ENCODE data around the gene MRC1.

Gene MRC1

DNA sequence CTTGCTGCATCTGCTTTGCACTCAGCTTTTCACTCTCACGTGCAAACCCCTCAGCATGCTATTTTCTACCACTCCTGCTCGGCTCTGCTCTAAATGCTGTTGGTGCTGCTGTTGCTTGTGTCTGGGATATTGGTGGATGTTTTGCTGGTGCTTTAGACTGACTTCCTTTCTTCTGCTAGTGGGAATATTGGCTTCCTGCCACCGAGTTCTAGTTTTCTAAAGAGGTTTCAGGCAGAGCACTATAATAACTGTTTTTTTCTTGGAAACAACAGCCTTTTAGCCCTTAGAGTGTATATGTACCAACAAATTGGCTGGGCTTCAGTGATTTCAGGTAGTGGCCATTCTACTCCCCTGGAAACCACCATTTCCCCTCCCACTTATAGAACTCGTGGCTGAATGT, 29.4 kb upstream of the MRC1 start:
- H3K4me3 ChIP-seq (ENCODE audit: low read depth, low read length), result no peak overlapping the region
- DNase-seq (ENCODE audit: low read depth), result no peak
- TF ChIP-seq, protein P1, sequence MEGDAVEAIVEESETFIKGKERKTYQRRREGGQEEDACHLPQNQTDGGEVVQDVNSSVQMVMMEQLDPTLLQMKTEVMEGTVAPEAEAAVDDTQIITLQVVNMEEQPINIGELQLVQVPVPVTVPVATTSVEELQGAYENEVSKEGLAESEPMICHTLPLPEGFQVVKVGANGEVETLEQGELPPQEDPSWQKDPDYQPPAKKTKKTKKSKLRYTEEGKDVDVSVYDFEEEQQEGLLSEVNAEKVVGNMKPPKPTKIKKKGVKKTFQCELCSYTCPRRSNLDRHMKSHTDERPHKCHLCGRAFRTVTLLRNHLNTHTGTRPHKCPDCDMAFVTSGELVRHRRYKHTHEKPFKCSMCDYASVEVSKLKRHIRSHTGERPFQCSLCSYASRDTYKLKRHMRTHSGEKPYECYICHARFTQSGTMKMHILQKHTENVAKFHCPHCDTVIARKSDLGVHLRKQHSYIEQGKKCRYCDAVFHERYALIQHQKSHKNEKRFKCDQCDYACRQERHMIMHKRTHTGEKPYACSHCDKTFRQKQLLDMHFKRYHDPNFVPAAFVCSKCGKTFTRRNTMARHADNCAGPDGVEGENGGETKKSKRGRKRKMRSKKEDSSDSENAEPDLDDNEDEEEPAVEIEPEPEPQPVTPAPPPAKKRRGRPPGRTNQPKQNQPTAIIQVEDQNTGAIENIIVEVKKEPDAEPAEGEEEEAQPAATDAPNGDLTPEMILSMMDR (IDR thresholded peaks at IDR 0.05; ENCODE audit: low read depth, low read length, missing control alignments), result no peak

DNA sequence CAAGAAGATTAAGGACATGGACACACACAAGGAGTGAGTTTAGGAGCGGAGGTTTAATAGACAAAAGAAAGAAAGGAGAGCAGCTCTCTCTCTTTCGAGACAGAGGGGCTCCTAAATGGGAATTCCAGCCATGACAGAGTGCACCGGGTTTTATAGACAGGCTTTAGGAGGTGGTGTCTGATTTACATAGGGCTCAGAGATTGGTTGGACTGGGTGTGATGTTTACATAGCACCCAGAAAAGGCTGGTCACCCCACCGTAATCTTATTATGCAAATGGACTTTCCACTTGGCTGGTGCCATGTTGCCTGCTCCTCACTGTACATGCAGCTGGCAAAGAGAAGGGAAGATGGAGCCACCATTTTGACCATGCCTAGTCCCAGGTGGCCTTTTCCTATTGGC, 28.4 kb upstream of the MRC1 start:
- no peak overlapping the region for H3K4me3 ChIP-seq (ENCODE audit: low read depth, low read length)
- DNase-seq (ENCODE audit: low read depth), result no peak
- TF ChIP-seq, protein P1 (IDR thresholded peaks at IDR 0.05; ENCODE audit: low read depth, low read length, missing control alignments), result no peak

DNA sequence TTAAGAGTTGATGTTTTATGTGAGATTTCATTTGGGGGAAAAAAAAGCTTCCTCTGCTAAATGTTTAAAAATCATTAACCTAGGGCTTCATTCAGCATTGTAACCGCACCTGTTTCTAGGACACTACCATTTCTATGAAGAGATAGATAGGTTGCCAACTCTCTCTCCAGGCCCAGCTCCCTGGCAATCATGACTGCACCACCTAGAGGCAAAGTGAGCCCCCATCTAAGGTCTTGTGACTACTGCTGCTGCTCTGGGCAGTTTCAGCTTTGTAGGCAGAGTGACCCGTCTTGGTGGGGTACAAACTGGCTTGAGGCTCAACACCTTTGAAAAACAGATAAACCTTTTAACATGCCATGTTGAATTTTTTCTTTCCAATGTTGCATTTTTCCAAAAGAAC, 27.3 kb upstream of the MRC1 start:
- no peak for DNase-seq (ENCODE audit: low read depth)
- no peak overlapping the region for H3K4me3 ChIP-seq (ENCODE audit: low read depth, low read length)
- TF ChIP-seq, protein P1 (IDR thresholded peaks at IDR 0.05; ENCODE audit: low read depth, low read length, missing control alignments), result no peak

DNA sequence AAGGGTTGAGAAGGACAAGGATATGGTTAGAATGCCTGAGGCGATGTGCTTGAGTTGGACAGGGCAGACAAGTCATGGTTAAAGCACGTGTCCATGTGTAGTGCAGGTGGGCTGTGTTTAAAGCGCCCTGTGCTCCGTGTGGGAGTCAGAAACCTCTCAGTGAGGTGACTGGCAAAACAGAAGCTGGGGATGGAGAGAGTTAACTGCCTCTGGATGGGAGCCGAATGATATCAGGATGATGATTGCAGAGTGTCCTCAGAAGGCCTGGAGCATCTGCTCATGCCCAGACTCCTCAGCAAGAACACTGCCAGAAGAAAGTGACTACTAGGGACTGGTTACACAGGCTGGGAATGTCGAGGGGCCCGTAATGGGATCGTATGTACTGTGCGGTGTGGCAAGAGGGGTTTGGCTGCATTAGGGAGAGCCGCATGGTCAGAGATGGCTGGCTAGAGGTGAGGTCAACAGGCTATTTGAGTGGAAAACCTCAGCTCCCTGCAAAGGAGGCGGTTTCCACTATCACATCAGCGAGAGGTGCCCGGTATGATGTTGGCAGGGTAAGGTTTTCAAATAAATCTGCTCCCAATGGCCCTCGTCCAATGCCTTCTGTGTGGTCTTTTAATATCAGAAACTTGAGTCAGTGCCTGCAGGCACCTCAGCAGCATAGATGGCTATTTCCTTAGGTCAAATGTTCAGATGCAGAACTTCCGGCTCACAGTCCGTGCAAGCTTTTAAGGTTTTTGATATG, 26.1 kb upstream of the MRC1 start:
- TF ChIP-seq, protein P1 (IDR thresholded peaks at IDR 0.05; ENCODE audit: low read depth, low read length, missing control alignments), result no peak
- no peak overlapping the region for H3K4me3 ChIP-seq (ENCODE audit: low read depth, low read length)
- DNase-seq (ENCODE audit: low read depth), result no peak

DNA sequence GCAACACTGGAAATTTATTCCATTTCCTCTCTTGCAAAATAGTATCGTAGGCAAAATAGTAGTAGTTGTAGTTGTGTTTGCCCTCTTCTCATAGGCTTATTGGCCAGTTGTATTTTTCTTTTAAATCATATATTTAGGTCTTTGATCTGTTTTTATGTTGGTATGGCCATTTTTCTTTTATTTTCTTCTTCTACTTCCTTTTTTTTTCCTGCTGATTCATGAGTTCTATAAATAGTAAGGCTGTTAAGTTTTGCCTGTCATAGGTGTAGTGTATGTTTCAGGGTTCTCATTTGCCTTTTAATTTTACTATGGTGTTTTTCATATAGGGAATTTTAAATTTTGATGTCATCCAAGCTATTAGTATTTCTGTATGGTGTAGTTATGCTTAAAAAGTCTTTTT, 25.4 kb upstream of the MRC1 start:
- no peak overlapping the region for H3K4me3 ChIP-seq (ENCODE audit: low read depth, low read length)
- TF ChIP-seq, protein P1 (IDR thresholded peaks at IDR 0.05; ENCODE audit: low read depth, low read length, missing control alignments), result no peak
- DNase-seq (ENCODE audit: low read depth), result no peak

DNA sequence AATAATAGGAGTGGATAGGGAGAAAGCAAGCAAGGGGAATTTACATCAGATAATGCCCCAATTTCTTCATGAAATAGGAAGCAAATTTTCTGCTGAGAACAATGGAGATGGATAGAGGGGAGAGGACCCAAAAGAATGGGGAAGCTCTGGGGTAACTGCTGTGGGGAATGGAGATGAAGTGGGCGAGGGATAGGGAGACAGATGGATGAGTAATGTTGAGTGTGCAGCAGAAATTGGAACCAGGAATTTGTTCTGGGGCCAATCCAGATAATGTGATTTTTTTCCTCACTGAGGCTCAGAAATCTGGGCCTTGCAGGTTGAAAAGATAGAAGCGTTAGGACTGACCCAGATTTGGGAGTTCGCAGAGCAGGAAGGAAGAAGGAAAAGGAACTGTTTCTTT, 24.5 kb upstream of the MRC1 start:
- TF ChIP-seq, protein P1 (IDR thresholded peaks at IDR 0.05; ENCODE audit: low read depth, low read length, missing control alignments), result no peak
- DNase-seq (ENCODE audit: low read depth), result no peak
- no peak overlapping the region for H3K4me3 ChIP-seq (ENCODE audit: low read depth, low read length)
